ENCODE results near the gene MRPL54. TPM values are rescaled to one million over a fixed set of nuclear protein-coding genes. Genes with fewer than 3 reads are reported as not detected.

Gene MRPL54
- total and polyA plus RNA-seq, 9 donors, result 14.5 to 113 (median 64.4) TPM

GRCh38 chr19:3771906-3772455 is 9.5 kb downstream of the MRPL54 start, which contains the start of gene RAX2:
Gene RAX2 (minus strand): TSS chr19:3772228. CDS start chr19:3771742, 486 bp downstream.
- Histone ChIP-seq H3K9me3 (no peaks in the 10 kb centered on the region), H3K4me3 (no peak within 1 kb of the TSS), H3K27ac (no peak within 1 kb of the TSS), H3K27me3 (no peaks in the 10 kb centered on the region), H3K36me3 (no peaks in the 10 kb centered on the region), H3K4me1 (ENCODE audit: insufficient read depth) (peaks cover 2% of the 10 kb centered on the region)
- no peak for DNase-seq
- intact Hi-C loops (cut with DNase I), result no loop called here
- WGBS, 3 donors, result 5 to 9% (median 7%) methylated on average over 22 to 23 of the region's 23 CpGs
- no peak for TF ChIP-seq CTCF (IDR thresholded peaks at IDR 0.05)
- no peak for TF ChIP-seq POLR2A (IDR thresholded peaks at IDR 0.05)
- TF ChIP-seq EP300 (IDR thresholded peaks at IDR 0.05), result no peak

GRCh38 chr19:3773814-3774515 is 11.5 kb downstream of the MRPL54 start:
- H3K4me3 ChIP-seq, result no peak overlapping the region
- no peaks in the 10 kb centered on the region for H3K27me3 ChIP-seq
- no peaks in the 10 kb centered on the region for H3K9me3 ChIP-seq
- H3K27ac ChIP-seq, result no peak overlapping the region
- H3K4me1 ChIP-seq (ENCODE audit: insufficient read depth), result peaks cover 2% of the 10 kb centered on the region
- 84 to 89% (median 85%) methylated on average over 12 of the region's 12 CpGs for WGBS, 3 donors
- TF ChIP-seq CTCF (IDR thresholded peaks at IDR 0.05) (no peak), POLR2A (IDR thresholded peaks at IDR 0.05) (no peak), EP300 (IDR thresholded peaks at IDR 0.05) (no peak)
- intact Hi-C loops (cut with DNase I), result no loop called here
- H3K36me3 ChIP-seq, result no peaks in the 10 kb centered on the region
- DNase-seq, result no peak

- Histone ChIP-seq H3K4me1 (ENCODE audit: insufficient read depth) (peaks cover 2% of the 10 kb centered on the region), H3K4me3 (no peak overlapping the region), H3K36me3 (no peaks in the 10 kb centered on the region), H3K27ac (no peak overlapping the region), H3K9me3 (no peaks in the 10 kb centered on the region), H3K27me3 (no peaks in the 10 kb centered on the region)
- no peak for TF ChIP-seq POLR2A (IDR thresholded peaks at IDR 0.05)
- 45 to 50% (median 46%) methylated on average over 25 of the region's 25 CpGs for WGBS, 3 donors
- intact Hi-C loops (cut with DNase I), result no loop called here
- DNase-seq, result no peak
Measured at GRCh38 chr19:3774621-3775373, 12.3 kb downstream of the MRPL54 start.

- Histone ChIP-seq H3K27ac (no peak overlapping the region), H3K36me3 (no peaks in the 10 kb centered on the region), H3K27me3 (no peaks in the 10 kb centered on the region), H3K9me3 (no peaks in the 10 kb centered on the region), H3K4me3 (no peak overlapping the region), H3K4me1 (ENCODE audit: insufficient read depth) (peaks cover under 1% of the 10 kb centered on the region)
- DNase-seq, result no peak
- WGBS, 3 donors, result 44 to 56% (median 52%) methylated on average over 2 of the region's 2 CpGs
- TF ChIP-seq POLR2A (IDR thresholded peaks at IDR 0.05) (no peak), EP300 (IDR thresholded peaks at IDR 0.05) (no peak), CTCF (IDR thresholded peaks at IDR 0.05) (no peak)
- intact Hi-C loops (cut with DNase I), result no loop called here
Measured at GRCh38 chr19:3775374-3775711, 12.9 kb downstream of the MRPL54 start.

Measured in ovary (tissue), 9 donors.